HepG2 (cell line): ENCODE measurements around the gene TFDP1. TPM values are rescaled to one million over a fixed set of nuclear protein-coding genes. Genes with fewer than 3 reads are reported as not detected.

Experiments used
- ATAC-seq: fragments of 200-7000 bp; cut with Tn5 transposase; 3 replicates; pipeline ENCODE4 v1.9.1; 2020; ENCODE audit warnings: mild to moderate bottlenecking, moderate library complexity
- BruUV-seq: library from RNA; stranded (reverse); fragments of 400-500 nt; replicated peaks from 2 replicates; lab custom pipeline; 2021; lab: Mats Ljungman, UMichigan
- CTCF ChIA-PET: fragments of 300-600 bp; formaldehyde crosslinking; extraction: SDS; loops from one replicate; lab custom pipeline; 2021; ENCODE audit warnings: low total read pairs, inconsistent platforms, low intra/inter-chr PET ratio; lab: Yijun Ruan, JAX
- POLR2A ChIA-PET: fragments of 350-600 bp; sonication (Branson Sonifier 250); formaldehyde crosslinking; loops from one replicate; lab custom pipeline; 2020; ENCODE audit warnings: antibody characterized with exemption, inconsistent platforms; lab: Yijun Ruan, JAX
- DNase-seq: peaks from one replicate; pipeline ENCODE4 v3.0.0-alpha.2; 2015; ENCODE audit warnings: low spot score
- FAIRE-seq: peaks from 3 replicates; lab custom pipeline; 2011; peaks lifted over from hg19 to GRCh38; lab: Jason Lieb, UNC
- H2AFZ ChIP-seq: one replicate; pipeline ENCODE4 v1.6.1; 2011; ENCODE audit warnings: low read length, inconsistent platforms
- H3K27ac ChIP-seq: fragments of 300-600 bp; 3 replicates; pipeline ENCODE4 v1.8.0; 2011; ENCODE audit warnings: mixed run types, mild to moderate bottlenecking, mixed read lengths, low read length, inconsistent platforms; ENCODE audit not compliant: insufficient read depth; ENCODE audit errors: extremely low read length
- H3K27me3 ChIP-seq, 2 experiments: fragments of 200-600 bp in 1 of 2; 2 replicates in 1 of 2; 3 replicates in 1 of 2; pipeline versions ENCODE4 v1.6.0 to v1.8.0; 2011; ENCODE audit warnings: low read length in 2 of 2, mild to moderate bottlenecking in 2 of 2, moderate library complexity in 2 of 2, inconsistent platforms in 1 of 2; ENCODE audit not compliant: insufficient read depth in 2 of 2, control insufficient read depth in 1 of 2
- H3K36me3 ChIP-seq, 2 experiments: fragments of 200-600 bp in 1 of 2; replicated peaks in 1 of 2; 2 replicates in 1 of 2; 3 replicates in 1 of 2; pipeline versions ENCODE4 v1.5.1 to v1.8.0; 2011; ENCODE audit warnings: low read length in 2 of 2, inconsistent platforms in 1 of 2; ENCODE audit not compliant: insufficient read depth in 2 of 2, control insufficient read depth in 1 of 2
- H3K4me1 ChIP-seq: 2 replicates; pipeline ENCODE4 v1.5.1; 2012; ENCODE audit warnings: low read length, inconsistent platforms; ENCODE audit not compliant: insufficient read depth
- H3K4me2 ChIP-seq: 2 replicates; pipeline ENCODE4 v1.6.0; 2011; ENCODE audit warnings: low read depth, low read length, inconsistent platforms
- H3K4me3 ChIP-seq, 3 experiments: fragments of 200-600 bp in 1 of 3; sonication (generic), shearing (Covaris generic) in 1 of 3; replicated peaks in 1 of 3; 2 replicates each; pipeline ENCODE4 v1.5.1; 2011 to 2016; ENCODE audit warnings: low read length in 3 of 3, inconsistent platforms in 2 of 3, low read depth in 2 of 3, mild to moderate bottlenecking in 2 of 3, control low read depth in 1 of 3, mixed read lengths in 1 of 3; ENCODE audit not compliant: insufficient read depth in 1 of 3
- H3K79me2 ChIP-seq: one replicate; pipeline ENCODE4 v1.6.1; 2011; ENCODE audit warnings: low read length, inconsistent platforms; ENCODE audit not compliant: insufficient read depth
- H3K9ac ChIP-seq: 2 replicates; pipeline ENCODE4 v1.6.0; 2011; ENCODE audit warnings: mild to moderate bottlenecking, low read depth, low read length, inconsistent platforms; ENCODE audit not compliant: insufficient read depth
- H3K9me3 ChIP-seq: 2 replicates; pipeline ENCODE4 v1.5.1; 2012; ENCODE audit warnings: mild to moderate bottlenecking, low read length
- H4K20me1 ChIP-seq: 2 replicates; pipeline ENCODE4 v1.6.0; 2011; ENCODE audit warnings: inconsistent platforms, mild to moderate bottlenecking, low read length, moderate library complexity; ENCODE audit not compliant: insufficient read depth
- BHLHE40 ChIP-seq: IDR thresholded peaks from 2 replicates; pipeline ENCODE4 v1.6.1; 2011; ENCODE audit warnings: low read length, improper control_type of control experiment
- CHD2 ChIP-seq: IDR thresholded peaks from 2 replicates; pipeline ENCODE4 v1.6.1; 2011; ENCODE audit warnings: low read depth, low read length, improper control_type of control experiment
- CTCF ChIP-seq: sonication (generic); formaldehyde crosslinking; IDR thresholded peaks from 2 replicates; pipeline ENCODE4 v1.5.0; 2020; ENCODE audit warnings: mild to moderate bottlenecking, missing genetic modification reagents, moderate library complexity
- DRAP1 ChIP-seq: IDR thresholded peaks from 2 replicates; pipeline ENCODE4 v1.6.1; 2016; ENCODE audit warnings: missing genetic modification reagents, missing compliant biosample characterization
- FOXA3 ChIP-seq: IDR thresholded peaks from 2 replicates; pipeline ENCODE4 v1.6.1; 2016; ENCODE audit warnings: missing genetic modification reagents, missing compliant biosample characterization
- FOXO4 ChIP-seq: sonication (generic); formaldehyde crosslinking; conservative IDR thresholded peaks from 2 replicates; pipeline ENCODE4 v1.8.1; 2023; ENCODE audit warnings: missing genetic modification reagents
- KMT2B ChIP-seq: IDR thresholded peaks from 2 replicates; pipeline ENCODE4 v1.6.1; 2016; ENCODE audit warnings: missing genetic modification reagents, missing compliant biosample characterization
- MEIS1 ChIP-seq: sonication (generic); formaldehyde crosslinking; IDR thresholded peaks from 2 replicates; pipeline ENCODE4 v1.9.0; 2021; ENCODE audit warnings: mild to moderate bottlenecking, missing genetic modification reagents, moderate library complexity, borderline replicate concordance
- NCOR1 ChIP-seq: fragments of 200-600 bp; sonication (generic); IDR thresholded peaks from 2 replicates; pipeline ENCODE4 v1.7.0; 2017; ENCODE audit warnings: antibody characterized with exemption, low read length, borderline replicate concordance
- RAD21 ChIP-seq: fragments of 450-650 bp; formaldehyde crosslinking; IDR thresholded peaks from 2 replicates; pipeline ENCODE4 v1.5.0; 2020; ENCODE audit warnings: mild to moderate bottlenecking
- SOX6 ChIP-seq, 2 experiments: fragments of 450-650 bp in 1 of 2; sonication (generic) in 1 of 2; formaldehyde crosslinking in 1 of 2; IDR thresholded peaks; 2 replicates each; pipeline versions ENCODE4 v1.4.0 to v1.6.1; 2017 to 2020; ENCODE audit warnings: antibody characterized with exemption in 1 of 2, mild to moderate bottlenecking in 1 of 2, missing genetic modification reagents in 1 of 2
- TAF15 ChIP-seq: fragments of 200-400 bp; formaldehyde crosslinking; IDR thresholded peaks from one replicate; pipeline ENCODE4 v1.6.1; 2018; ENCODE audit warnings: mild to moderate bottlenecking, low read depth, low read length; ENCODE audit not compliant: poor library complexity, severe bottlenecking
- TFDP2 ChIP-seq: sonication (generic); formaldehyde crosslinking; IDR thresholded peaks from 2 replicates; pipeline ENCODE4 v1.4.0; 2020; ENCODE audit warnings: missing genetic modification reagents
- TSC22D2 ChIP-seq: sonication (generic); formaldehyde crosslinking; IDR thresholded peaks from 2 replicates; pipeline ENCODE4 v1.5.1; 2020; ENCODE audit warnings: missing genetic modification reagents, mild to moderate bottlenecking, borderline replicate concordance
- ZNF230 ChIP-seq: sonication (generic); formaldehyde crosslinking; IDR thresholded peaks from 2 replicates; pipeline ENCODE4 v1.4.0; 2020; ENCODE audit warnings: mild to moderate bottlenecking, missing genetic modification reagents
- ZNF292 ChIP-seq: sonication (generic); formaldehyde crosslinking; IDR thresholded peaks from 2 replicates; pipeline ENCODE4 v1.8.1; 2022; ENCODE audit warnings: mild to moderate bottlenecking, low read depth, missing genetic modification reagents, borderline replicate concordance
- ZNF605 ChIP-seq: sonication (generic); formaldehyde crosslinking; IDR thresholded peaks from 2 replicates; pipeline ENCODE4 v1.8.0; 2022; ENCODE audit warnings: mild to moderate bottlenecking, missing genetic modification reagents
- WGBS: methylation state at CpG from one replicate; pipeline ENCODE4 v1.1.6; 2017; ENCODE audit warnings: low lambda C conversion rate; 5-methylcytosine and 5-hydroxymethylcytosine counted together
- in situ Hi-C: cut with HindIII; loops from 2 replicates; pipeline ENCODE4 v1.10.0; 2017; ENCODE audit warnings: low pct_unique_long_range_greater_than_20kb; ENCODE audit not compliant: extremely low pct_ligation_motif_present
- intact Hi-C: fragments of 100-400 bp; cut with micrococcal nuclease; formaldehyde crosslinking; loops from one replicate; pipeline ENCODE4 v1.10.0; 2022; ENCODE audit not compliant: unreplicated experiment
- polyA plus RNA-seq, 8 experiments: library from polyadenylated mRNA; depleted of rRNA in 3 of 8; stranded (reverse) in 7 of 8; unstranded in 1 of 8; fragments of >200 nt; fragmentation: Illumina TruSeq in 4 of 8; extraction: Trizol in 4 of 8; gene quantifications; 2 replicates each; pipeline versions ENCODE4 v1.2.1 to v1.2.3, GENCODE V29; 2011 to 2016; ENCODE audit warnings: low read depth in 4 of 8, missing spikeins in 1 of 8, mixed read lengths in 1 of 8; ENCODE audit not compliant: insufficient read depth in 1 of 8
- total RNA-seq, 5 experiments: library from RNA; depleted of rRNA; stranded (reverse); fragments of >200 nt; fragmentation: Illumina TruSeq; extraction: Trizol; gene quantifications; 2 replicates each; pipeline ENCODE4 v1.2.3, GENCODE V29; 2016; ENCODE audit warnings: low read depth in 1 of 5

TFDP1 gene
- total and polyA plus RNA-seq, 2 of the 13 experiments (the other 11 are each of a cell fraction or from before 2014, with no cell fraction given), result 38.0 to 84.2 TPM

- no peaks in the 10 kb centered on the region for H3K79me2 ChIP-seq
- intact Hi-C loops, result loop anchor here (1.0 to 5.0 kb wide), 3 partner anchors 18 to 104 kb away; partner anchors contain the start of gene DCUN1D2
- H3K9ac ChIP-seq, result peak overlapping the region; percentile 20
- ATAC-seq, result peak; percentile 81
- no peaks in the 10 kb centered on the region for H3K27me3 ChIP-seq
- H3K36me3 ChIP-seq, result no peaks in the 10 kb centered on the region
- H4K20me1 ChIP-seq, result no peaks in the 10 kb centered on the region
- POLR2A ChIA-PET, result interaction anchor here (1.0 to 1.4 kb wide), 2 partner anchors 22 to 104 kb away, joined by 3 to 4 read pairs; no protein-coding TSS in a partner anchor
- peak overlapping the region; percentile 88 for H3K4me2 ChIP-seq
- peaks cover 27% of the 10 kb centered on the region for H3K4me1 ChIP-seq
- no TSS peak for BruUV-seq
- H3K27ac ChIP-seq, result peak overlapping the region; percentile 34
- FAIRE-seq, result peak; percentile 58
- in situ Hi-C loops, result loop anchor here (5.0 kb wide), 1 partner anchor 105 kb away; no protein-coding TSS in a partner anchor
- no peaks in the 10 kb centered on the region for H3K9me3 ChIP-seq
- 15% methylated on average over 2 of the region's 14 CpGs for WGBS
- peak; percentile 65 for DNase-seq
- H2AFZ ChIP-seq, result peak overlapping the region; percentile 55
- CTCF ChIA-PET, result interaction anchor here (1.4 kb wide), 1 partner anchor 104 kb away, joined by 4 read pairs; no protein-coding TSS in a partner anchor
- H3K4me3 ChIP-seq, result peak overlapping the region; percentile 20 to 67 (median 28)
- TF ChIP-seq NCOR1, result 0 out of 2 replicates have a peak, but pooled peaks have one; percentile 17
- 0 out of 2 replicates have a peak, but pooled peaks have one; percentile 19 for TF ChIP-seq FOXA3
- 0 out of 2 replicates have a peak, but pooled peaks have one; percentile 52 for TF ChIP-seq ZNF230 (CRISPR knock-in tag)
- peak; percentile 88; the same call in 1 of the 2 replicates for TF ChIP-seq FOXO4 (CRISPR knock-in tag)
- 0 out of 2 replicates have a peak, but pooled peaks have one; percentile 17 for TF ChIP-seq KMT2B (CRISPR knock-in tag)
- peak; percentile 41; the same call in 1 of the 2 replicates for TF ChIP-seq ZNF605 (CRISPR knock-in tag)
- TF ChIP-seq MEIS1 (CRISPR knock-in tag), result 0 out of 2 replicates have a peak, but pooled peaks have one; percentile 58
- no peak for TF ChIP-seq TFDP2 (CRISPR knock-in tag)
- peak; percentile 95 for TF ChIP-seq CTCF (CRISPR knock-in tag)
- TF ChIP-seq RAD21 (CRISPR knock-in tag), result peak; percentile 85
- no peak for TF ChIP-seq TAF15
- TF ChIP-seq DRAP1 (CRISPR knock-in tag), result 0 out of 2 replicates have a peak, but pooled peaks have one; percentile 28
- peak; percentile 67; the same call in 1 of the 2 replicates for TF ChIP-seq TSC22D2 (CRISPR knock-in tag)
- TF ChIP-seq CHD2, result no peak
- no peak for TF ChIP-seq SOX6 (IDR thresholded peaks at IDR 0.05)
- TF ChIP-seq SOX6 (CRISPR knock-in tag; IDR thresholded peaks at IDR 0.05), result 0 out of 2 replicates have a peak, but pooled peaks have one; percentile 18
- 0 out of 2 replicates have a peak, but pooled peaks have one; percentile 39 for TF ChIP-seq ZNF292 (CRISPR knock-in tag)
- peak; percentile 38; the same call in 1 of the 2 replicates for TF ChIP-seq BHLHE40
These were observed 22.3 kb upstream of the TFDP1 start for GRCh38 chr13:113562085-113562749.
